ENCODE results near the gene PKNOX2.

PKNOX2 gene

DNA sequence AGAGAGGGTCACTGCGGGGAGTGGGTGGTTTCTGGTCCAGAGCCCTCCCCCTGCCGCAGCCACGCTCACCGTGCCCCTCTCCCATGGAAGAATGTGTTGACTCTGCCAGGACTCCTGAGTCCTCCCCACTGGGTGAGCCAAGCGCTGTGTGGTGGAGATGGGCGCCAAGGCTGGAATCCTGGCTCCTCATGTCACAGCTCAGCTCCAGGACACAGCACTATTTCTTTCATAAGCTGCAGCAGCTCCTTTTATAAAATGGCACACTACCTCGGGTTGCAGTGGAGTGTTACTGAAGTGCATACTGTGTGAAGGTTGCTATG lies 247.6 kb downstream of the PKNOX2 start:
- H3K27ac ChIP-seq: no peak overlapping the region
- TF ChIP-seq ZFX (IDR thresholded peaks at IDR 0.05): no peak

DNA sequence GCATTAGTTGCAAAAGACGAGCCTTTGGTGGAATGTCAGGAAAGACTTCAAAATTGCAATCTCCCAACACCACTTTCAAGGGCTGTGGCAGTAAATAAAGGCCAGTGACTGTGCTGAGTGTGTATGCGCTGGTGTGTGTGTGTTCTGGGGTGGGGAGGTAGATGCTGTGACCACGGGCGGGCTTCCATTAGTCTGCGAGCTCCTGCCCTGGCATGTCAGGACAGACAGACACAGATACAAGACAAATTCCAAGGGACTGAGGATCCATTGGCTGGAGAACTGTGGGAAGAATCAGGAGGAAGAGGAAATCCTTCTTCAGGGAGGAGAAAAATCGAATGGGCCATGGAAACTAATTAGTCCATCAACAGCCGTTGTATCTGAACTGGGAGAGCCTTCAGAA lies 248.0 kb downstream of the PKNOX2 start:
- H3K27ac ChIP-seq: no peak overlapping the region
- TF ChIP-seq CTCF (conservative IDR thresholded peaks at IDR 0.05) (no peak), ZFX (IDR thresholded peaks at IDR 0.05) (no peak)

DNA sequence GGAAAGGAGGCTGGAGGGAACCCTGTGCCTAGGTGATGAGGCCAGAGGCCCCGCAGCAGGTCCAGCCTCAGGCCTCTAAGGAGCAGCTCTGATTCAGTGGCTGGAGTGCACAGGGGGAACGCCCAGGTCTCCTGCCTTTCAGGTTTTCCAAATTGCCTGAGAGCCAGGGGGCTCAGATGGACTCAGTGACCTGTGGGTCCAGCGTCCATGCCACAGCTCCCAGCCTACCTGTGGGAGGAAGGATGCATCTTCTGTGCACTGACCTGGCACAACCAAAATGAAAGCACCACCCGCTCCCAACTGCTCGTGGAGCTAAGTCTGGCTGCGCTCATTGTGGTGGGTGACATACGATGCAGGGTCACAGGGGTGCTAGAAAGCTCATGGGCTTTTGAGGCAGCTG lies 248.7 kb downstream of the PKNOX2 start:
- H3K27ac ChIP-seq: no peak overlapping the region
- no peak for TF ChIP-seq ZFX (IDR thresholded peaks at IDR 0.05)
- no peak for TF ChIP-seq CTCF (conservative IDR thresholded peaks at IDR 0.05)

DNA sequence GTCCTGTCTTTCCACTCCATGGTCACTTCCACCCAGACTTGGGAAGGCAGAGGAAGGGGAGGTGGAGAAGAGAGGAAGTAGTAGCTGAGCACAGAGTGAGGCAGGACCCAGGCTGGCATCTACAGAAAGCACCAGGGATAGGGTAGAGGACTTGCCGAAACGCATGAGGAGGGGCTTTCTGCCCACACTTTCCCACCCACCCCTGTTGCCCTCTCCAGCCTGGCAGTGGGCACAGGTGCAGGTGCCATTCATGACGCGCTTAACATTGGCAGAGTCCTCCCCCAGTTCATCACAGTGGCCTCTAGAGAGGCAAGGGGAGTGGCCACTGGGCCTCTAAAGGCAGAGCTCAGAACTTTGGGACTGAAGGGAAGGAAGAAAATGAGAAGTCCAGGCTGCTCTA lies 249.6 kb downstream of the PKNOX2 start:
- no peak overlapping the region for H3K27ac ChIP-seq
- no peak for TF ChIP-seq CTCF (conservative IDR thresholded peaks at IDR 0.05)
- no peak for TF ChIP-seq ZFX (IDR thresholded peaks at IDR 0.05)

DNA sequence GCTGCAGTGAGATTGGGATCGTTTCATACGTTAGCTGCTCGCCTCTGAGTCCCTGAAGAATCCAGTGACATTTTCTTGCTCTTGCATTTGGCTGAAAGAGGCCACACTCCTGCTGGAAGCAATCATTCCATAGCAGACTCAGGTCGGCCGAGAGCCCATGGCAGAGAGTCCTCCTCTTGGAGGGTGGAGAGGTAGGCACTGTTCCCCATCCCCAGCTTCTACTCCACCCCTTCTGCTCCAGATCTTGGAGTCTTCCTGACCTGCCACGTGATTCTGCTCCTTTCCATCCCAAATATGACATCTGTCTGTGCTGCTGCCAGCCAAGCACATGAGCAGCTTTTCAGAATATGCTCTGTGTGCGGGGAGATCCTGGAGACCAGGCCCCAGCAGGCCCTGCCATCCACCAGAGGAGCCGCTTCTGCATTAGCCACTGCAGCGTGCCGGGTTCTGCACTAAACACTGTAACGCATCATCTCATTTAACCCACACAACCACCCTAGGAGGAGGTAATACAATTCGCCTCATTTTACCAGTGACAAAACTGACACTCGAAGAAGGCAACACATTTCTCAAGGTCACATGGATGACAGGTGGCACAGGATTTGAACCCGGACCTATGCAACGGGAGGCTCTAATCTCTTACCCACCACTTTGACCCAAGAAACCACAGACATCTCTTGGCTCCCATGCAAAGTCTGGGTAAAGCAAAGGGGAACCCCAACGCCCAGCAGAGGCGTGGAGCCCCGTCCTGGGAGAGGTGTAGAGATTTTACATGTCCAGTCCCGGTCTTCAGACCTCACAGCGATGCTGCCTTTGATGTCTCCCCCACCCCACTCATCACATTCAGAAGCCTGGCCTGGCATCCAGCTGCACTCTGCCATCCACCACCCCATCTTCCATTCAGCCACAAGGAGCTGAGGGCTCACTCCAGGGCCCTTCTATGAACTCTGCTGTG lies 252.7 kb downstream of the PKNOX2 start:
- H3K27ac ChIP-seq: no peak overlapping the region
- TF ChIP-seq CTCF (conservative IDR thresholded peaks at IDR 0.05) (no peak), ZFX (IDR thresholded peaks at IDR 0.05) (no peak)

- no peak overlapping the region for H3K27ac ChIP-seq
- TF ChIP-seq CTCF (conservative IDR thresholded peaks at IDR 0.05) (no peak), ZFX (IDR thresholded peaks at IDR 0.05) (no peak)
These were observed 253.8 kb downstream of the PKNOX2 start for GRCh38 chr11:125418396-125418795.

- TF ChIP-seq ZFX (IDR thresholded peaks at IDR 0.05) (no peak), CTCF (conservative IDR thresholded peaks at IDR 0.05) (no peak)
- no peak overlapping the region for H3K27ac ChIP-seq
These were observed 258.1 kb downstream of the PKNOX2 start for GRCh38 chr11:125422681-125423080.

Data from C4-2B (cell line).